ENCODE results near the gene GTF2B.

GTF2B gene

GRCh38 chr1:88812366-88812765 is 79.0 kb downstream of the GTF2B start:
- DNase-seq (ENCODE audit: low spot score in 2 of 2): no peak
- H3K36me3 Mint-ChIP-seq (ENCODE audit: insufficient read depth): peaks cover 26% of the 10 kb centered on the region
- no peaks in the 10 kb centered on the region for H3K9me3 Mint-ChIP-seq
- H3K4me3 Mint-ChIP-seq: no peak overlapping the region
- no peaks in the 10 kb centered on the region for H3K4me1 Mint-ChIP-seq
- H3K27ac Mint-ChIP-seq (ENCODE audit: low read depth): no peak overlapping the region
- no peak for ATAC-seq (replicated peaks; ENCODE audit: extremely low read depth, poor library complexity, severe bottlenecking)
- H3K27me3 Mint-ChIP-seq: no peaks in the 10 kb centered on the region

DNA sequence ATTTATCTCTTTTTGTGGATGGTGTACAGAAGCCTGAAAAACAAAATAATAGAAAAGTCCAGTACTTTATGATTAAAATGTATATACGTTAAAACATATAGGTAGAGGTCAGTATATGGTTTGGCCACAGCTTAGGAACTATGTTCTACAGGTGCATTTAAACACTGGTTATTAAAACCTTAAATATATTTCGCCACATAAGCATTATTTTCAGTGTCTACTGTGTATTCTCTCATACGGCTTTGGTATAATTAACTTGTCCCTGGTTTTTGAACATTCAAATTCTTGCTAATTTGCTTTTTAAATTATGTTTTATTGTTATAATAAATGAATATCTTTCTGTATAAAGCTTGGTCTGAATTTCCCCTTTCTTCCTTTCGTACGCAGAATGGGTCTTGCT is 87.9 kb downstream of the GTF2B start:
- DNase-seq (ENCODE audit: low spot score in 2 of 2) (no peak), ATAC-seq (replicated peaks; ENCODE audit: extremely low read depth, poor library complexity, severe bottlenecking) (no peak)
- Mint-ChIP-seq H3K9me3 (no peaks in the 10 kb centered on the region), H3K4me3 (no peak overlapping the region), H3K27me3 (no peaks in the 10 kb centered on the region), H3K36me3 (ENCODE audit: insufficient read depth) (peaks cover 16% of the 10 kb centered on the region), H3K4me1 (peaks cover 14% of the 10 kb centered on the region), H3K27ac (ENCODE audit: low read depth) (no peak overlapping the region)

DNA sequence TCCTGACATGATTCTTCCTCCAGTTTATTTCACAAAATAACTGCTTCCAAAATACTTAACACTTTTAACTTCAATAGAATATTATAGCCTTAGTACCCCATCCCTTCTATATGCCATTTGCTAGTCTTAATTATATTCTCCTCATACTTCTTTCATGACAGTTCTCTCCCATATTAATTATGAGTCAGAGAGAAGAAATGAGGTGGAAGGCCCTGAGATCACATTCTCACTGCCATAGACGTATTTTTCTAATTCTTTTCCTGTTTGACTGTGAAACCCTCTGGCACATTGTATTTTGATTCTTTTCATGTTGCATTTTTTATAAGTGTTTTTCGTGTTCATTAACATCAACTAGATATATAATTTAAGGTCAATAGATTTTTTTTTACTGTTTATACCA is 88.4 kb downstream of the GTF2B start:
- ATAC-seq (replicated peaks; ENCODE audit: extremely low read depth, poor library complexity, severe bottlenecking): no peak
- no peak overlapping the region for H3K27ac Mint-ChIP-seq (ENCODE audit: low read depth)
- H3K27me3 Mint-ChIP-seq: no peaks in the 10 kb centered on the region
- H3K4me3 Mint-ChIP-seq: no peak overlapping the region
- H3K4me1 Mint-ChIP-seq: peaks cover 14% of the 10 kb centered on the region
- DNase-seq (ENCODE audit: low spot score in 2 of 2): no peak
- peaks cover 16% of the 10 kb centered on the region for H3K36me3 Mint-ChIP-seq (ENCODE audit: insufficient read depth)
- H3K9me3 Mint-ChIP-seq: no peaks in the 10 kb centered on the region
